HG03442 (cell line): Measurements from ENCODE around the gene AFAP1L2.

Experiments used
- ATAC-seq: cut with Tn5 transposase; IDR thresholded peaks from one replicate; pipeline ENCODE4 v1.9.1; 2021; ENCODE audit warnings: mild to moderate bottlenecking, moderate library complexity; ENCODE audit not compliant: unreplicated experiment

AFAP1L2 gene

DNA sequence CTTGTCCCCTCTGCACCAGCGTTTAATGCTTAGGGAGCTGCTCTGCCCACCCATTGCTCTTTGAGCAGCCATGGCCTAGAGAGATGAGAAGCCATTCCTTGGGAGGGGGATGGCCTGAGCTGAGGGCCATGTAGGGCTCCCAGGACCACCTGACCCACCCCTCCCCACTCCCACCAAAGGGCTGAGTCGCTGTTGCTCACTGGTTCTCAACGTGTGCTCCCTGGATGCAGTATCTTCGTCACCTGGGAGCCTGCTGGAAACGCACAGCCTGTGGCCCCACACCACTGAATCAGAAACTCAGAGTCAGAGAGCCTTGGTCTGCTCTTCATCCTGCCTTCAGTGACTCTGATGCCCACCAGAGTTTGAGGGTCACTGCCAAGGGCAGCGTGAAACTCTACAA lies 128.2 kb downstream of the AFAP1L2 start:
- ATAC-seq, result no peak

DNA sequence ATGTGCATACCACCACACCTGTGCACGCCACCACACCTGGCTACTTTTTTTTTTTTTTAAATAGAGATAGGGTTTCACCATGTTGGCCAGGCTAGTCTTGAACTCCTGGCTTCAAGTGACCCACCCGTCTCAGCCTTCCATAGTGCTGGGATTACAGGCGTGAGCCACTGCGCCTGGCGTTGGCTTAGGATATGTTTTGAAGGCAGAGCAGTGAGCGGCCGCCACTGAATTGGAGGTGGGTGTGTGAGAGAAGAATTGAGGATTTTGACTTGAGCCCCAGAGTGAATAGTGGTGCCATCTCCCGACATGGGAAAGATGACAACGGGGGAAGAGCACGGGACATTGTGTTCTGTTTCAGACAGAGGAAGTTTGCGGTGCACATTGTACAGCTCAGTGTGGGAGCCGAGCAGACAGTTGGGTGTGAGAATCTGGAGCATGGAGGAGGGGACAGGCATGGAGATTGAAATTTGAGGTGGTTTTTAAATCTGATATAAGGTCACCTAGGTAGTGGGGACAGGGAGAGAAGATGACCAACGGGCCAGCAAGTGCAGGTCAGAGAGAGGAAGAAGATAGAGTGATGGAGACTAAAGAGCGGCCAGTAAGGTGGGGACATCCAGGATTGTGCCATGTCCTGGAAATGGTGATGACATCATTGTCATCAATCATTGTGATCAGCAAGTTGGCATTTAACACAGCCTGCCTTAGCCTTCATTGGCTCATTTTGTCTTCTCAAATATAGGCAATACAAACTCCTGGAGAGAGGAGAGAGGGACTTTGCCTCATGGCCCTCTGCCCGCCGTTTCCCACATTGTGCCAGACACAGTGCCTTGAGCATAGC lies 129.5 kb downstream of the AFAP1L2 start:
- no peak for ATAC-seq

DNA sequence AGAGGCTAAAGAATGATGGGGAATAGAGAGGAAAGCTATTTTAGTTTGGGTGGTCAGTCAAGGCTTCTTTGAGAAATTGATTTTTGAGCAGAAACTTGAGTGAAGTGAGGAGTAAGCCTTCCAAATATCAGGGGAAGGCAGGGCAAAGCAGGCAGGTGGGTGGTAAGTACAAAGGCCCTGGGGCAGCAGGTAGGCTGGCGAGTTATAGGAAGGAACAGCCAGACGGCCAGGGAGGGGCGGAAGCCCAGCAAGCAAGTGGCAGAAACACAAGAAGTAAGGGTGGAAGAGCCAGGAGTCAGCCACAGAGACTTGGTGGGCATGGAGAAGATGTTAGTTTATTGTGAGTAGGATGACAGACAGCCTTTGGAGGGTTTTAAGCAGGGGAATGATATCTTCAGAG lies 130.4 kb downstream of the AFAP1L2 start:
- ATAC-seq, result no peak

DNA sequence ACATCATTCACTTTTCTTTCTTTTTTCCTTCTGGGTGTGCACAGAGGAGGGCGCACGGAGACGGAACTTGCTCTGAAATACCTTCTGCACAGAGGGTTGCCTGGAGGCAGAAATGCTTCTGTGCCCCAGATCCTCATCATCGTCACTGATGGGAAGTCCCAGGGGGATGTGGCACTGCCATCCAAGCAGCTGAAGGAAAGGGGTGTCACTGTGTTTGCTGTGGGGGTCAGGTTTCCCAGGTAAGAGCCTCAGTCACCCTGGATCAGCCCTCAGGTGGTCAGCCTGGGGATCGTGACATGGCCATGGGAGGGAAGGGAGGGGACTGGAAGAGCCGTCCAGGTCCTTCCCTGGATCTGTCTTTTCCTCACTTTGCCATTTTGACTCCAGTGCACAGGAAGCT lies 131.6 kb downstream of the AFAP1L2 start:
- ATAC-seq, result no peak

DNA sequence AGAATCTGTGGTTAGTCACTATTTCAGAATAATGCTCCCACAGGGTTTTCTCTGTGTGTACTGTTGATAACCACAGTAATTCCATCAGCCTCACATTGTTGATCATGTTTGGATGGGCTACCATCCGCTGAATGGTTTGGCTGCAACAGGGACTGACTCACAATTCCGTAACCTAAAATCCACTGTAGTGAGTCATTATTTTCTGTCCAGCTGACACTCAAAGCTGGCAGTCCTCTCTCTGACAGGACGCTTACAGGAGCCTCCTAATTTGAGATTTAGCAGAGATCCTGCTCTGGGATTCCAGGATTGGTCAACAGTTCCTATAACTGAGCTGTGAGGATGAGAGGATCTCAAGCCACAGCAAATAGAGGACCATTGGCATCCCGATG lies 132.5 kb downstream of the AFAP1L2 start:
- no peak for ATAC-seq

DNA sequence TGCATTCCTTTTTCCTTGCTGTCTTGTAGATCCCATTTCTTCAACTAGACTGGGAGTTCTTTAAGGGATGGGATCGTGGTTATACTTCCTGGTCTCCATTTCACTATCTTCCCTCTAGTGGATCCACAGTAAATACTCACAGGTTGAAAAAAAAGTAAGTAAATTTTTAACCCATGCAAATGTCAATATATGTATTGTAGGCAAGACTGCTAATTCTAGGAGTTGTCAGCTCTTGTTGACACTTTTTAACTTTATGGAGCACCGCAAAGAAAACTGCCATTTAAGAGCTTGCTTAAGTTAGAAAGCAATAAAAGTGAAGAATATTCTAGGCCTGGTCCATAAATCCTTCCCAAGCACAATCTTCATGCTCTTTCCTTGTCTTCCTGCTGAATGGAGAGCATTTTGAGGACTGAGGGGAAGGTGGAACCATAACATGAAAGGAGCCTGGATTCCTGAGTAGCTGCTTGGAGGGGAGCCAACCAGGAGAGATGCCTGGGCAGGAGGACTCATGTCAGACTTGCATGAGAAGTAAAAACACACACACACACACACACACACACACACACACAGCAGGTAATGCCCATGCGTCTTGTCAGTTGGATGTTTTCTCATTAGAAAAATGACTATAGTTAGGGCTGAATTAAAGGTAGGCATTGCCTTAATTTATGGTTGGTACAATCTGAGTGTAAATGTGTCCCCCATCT lies 133.1 kb downstream of the AFAP1L2 start:
- ATAC-seq, result no peak

DNA sequence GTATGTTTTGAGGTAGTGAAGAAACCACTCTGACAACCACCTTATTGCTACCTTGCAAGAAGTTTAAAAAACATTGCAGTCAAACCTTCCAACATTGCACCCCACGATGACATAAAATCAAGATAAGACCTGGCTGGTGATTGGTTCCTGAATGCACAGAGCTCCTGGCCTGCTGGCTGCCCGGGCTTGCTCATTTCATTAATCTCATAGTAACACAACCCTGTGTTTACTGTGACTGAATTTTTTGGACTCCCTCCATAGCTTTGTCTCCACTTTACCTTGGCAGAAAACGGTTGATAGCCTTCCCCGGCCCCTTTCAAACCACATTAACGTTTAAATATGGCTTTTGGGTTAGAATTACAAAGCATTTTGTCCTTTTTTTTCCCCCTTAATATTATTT lies 137.8 kb downstream of the AFAP1L2 start:
- no peak for ATAC-seq

DNA sequence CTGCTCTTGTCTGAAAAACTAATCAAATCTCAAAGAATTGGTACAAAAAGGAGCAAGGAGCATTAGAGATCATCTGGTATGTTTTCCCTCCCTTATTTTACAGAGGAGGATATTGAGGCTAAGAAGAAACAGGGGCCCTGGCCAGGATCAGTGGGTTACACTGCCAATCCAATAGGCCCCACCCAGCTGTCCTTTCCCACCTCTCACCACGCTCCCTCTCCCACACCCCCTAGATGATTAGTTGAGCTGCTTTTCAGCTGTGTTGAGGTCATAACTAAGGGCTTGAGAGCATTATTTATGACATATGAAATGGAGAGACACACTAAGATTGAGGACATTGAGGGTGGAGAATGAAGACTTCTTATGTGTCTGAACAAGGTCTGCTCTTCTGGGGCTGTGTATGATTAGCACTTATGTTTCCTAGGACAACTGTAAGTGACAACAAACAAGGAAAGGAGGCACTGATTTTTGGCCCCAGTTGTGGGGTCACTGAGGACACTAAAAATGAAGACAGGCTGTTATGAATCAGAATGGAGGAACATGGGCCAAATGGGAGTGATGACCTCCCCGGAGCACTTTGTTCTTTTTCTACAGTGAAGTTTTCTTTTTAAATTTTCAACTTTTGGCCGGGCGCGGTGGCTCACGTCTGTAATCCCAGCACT lies 138.8 kb downstream of the AFAP1L2 start:
- ATAC-seq, result no peak

DNA sequence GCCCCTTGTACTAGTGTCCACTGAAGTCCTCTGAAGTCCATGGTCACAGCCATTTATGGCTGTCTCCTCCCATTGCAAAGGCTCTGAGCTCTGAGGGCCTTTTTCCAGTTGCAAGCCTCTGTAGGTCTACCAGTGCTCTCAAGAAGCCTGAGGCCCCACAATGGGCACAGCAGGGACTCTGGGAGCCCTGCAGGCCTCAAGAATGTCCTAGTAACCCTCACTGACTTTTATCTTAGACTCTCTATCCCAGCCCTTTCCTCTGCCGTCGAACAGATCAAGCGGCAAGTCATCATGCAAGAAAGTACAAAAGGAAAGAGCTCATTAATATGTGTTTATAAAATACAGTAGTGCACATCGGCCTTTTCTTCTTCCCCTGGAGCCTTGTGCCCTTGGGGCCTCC lies 141.8 kb downstream of the AFAP1L2 start:
- ATAC-seq, result no peak

DNA sequence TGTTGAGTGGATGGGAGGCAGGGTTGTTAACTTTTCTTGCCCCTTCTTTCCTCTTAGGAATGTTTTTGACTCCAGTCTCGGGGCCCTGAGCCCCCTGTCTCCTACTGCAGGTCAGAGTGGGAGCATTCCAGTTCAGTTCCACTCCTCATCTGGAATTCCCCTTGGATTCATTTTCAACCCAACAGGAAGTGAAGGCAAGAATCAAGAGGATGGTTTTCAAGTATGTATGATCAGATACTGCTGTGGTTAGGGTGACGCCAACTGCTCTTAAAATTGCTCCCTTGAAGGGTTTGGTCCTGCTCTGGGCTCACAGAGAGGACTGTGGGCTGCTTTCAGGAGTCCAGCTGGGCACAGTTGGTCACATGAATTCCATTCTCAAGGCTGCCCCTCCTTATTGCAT lies 143.2 kb downstream of the AFAP1L2 start:
- peak; percentile 59 for ATAC-seq

DNA sequence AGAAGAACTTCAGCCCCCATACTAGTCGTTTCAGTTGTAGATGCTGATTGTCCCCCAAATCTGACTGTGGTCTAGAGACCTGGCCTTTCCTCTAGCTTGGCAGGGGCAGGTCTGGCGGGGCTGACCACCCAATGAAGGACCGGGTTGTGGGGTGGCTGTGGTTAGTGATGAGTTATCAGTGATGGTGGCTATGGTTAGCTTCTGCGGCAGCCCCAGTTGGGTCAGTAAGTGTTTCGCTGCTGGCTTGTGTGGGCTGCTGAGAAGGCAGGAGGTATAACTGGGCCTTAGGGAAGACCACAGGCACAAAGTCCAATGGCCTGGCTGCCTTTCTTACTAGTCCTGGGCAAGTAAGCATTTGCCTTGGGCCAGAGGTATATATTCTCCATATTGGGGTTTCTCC lies 143.9 kb downstream of the AFAP1L2 start:
- no peak for ATAC-seq

DNA sequence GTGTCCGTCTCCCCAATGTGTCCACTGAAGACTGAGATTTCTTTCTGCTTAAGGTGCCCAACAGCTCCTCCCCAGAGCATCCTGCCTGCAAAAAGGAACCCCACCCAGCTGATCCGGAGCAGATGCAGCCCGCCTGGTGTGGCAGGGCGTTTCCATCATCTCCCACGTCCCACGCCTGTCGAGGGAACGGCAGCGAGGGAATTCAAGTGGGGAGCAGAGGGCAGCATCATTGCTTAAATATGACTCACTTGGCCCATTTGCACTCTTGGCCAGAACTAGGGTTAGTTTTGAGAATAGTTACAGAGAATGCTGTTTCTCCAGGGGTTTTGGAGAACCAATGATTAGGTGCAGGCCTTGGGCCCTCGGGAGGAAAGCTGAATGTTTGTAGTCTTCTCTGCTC lies 144.5 kb downstream of the AFAP1L2 start:
- no peak for ATAC-seq

DNA sequence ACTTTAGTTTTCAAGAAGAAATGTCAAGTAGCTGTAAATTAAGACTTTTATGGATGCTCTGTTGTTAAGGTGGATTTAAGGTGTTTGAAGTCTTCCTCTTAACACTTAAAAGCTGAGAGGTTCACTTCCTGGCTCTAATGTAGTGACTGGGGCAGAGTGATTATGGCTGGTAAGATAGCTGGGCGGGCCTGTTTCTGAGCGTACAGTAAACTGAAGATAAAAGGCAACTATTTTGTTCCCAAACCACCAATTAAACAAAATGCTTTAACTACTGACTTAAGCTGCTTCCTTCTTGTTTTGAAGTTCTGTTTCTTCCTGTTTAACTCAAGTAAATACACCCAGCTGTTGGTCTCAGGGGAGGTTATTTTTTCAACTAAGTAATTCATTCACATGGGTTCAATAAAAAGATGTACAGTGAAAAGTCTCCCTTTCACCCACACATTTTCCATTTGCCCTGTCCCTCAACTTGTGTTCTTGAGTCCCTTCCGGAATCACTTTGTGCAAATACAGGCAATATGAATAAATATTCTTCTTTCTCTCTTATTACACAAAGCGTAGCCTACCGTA lies 145.9 kb downstream of the AFAP1L2 start:
- ATAC-seq, result no peak

DNA sequence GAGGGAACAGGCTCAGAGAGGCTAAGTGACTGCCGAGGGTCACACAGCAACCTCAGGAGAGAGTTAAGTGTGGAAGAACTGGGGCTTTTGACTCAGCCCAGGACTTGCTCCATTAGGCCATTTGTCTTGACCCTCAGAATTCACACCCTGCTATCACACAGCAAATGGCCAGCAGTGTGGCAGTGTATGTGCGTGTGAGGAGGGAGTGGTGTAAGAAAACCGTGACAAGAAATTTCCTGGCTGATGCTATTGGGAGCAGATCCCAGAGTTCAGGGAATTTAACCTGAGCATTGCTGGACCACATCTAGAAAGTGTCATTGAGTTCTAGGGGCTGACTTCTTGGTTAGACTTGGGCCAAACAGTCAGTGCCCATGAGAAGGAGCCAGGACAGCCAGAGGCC lies 146.8 kb downstream of the AFAP1L2 start:
- no peak for ATAC-seq

DNA sequence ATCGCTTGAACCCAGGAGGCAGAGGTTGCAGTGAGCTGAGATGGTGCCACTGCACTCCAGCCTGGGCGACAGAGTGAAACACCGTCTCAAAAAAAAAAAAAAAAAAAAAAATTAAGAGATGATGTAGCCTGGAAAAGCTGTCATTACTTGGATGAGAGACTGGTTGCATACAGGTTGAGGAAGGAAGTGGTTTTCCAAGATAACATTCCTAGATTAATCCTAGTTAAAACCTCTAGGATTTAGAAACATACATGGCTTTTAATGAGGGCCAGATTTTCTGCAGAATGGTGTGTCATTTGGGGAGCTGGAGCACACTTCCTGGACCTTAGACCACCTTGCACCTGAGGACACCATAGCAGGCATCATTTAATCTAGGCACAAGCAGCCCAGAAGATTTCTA lies 147.5 kb downstream of the AFAP1L2 start:
- no peak for ATAC-seq

DNA sequence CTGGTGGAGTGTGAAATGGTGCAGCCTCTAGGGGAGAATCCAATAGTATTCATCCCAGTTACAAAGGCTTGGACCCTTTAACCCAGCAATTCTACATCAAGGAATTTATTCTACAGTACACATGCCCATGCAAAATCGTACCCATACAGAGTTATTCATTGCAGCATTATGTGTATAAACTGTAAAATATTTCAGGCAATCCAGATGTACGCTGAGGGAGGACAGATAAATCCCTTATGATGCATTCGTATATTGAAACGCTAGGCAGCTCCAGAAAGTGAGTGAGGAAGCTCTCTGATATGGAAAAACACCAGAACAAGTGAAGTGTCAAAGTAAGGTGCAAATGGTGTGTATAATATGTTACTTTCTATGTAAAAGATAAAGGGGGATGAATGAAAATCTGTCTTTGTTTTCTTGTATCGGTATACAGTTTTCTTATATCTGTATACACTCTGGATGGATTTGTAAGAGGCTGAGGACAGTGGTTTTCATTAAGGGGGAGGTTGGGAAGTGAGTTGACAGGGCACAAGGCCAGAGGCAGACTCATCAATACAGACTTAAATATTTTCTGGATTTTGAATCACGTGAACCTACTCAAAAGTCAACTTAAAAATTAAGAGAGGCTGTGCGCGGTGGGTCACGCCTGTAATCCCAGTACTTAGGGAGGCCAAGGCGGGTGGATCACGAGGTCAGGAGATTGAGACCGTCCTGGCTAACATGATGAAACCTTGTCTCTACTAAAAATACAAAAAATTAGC lies 148.1 kb downstream of the AFAP1L2 start:
- no peak for ATAC-seq

DNA sequence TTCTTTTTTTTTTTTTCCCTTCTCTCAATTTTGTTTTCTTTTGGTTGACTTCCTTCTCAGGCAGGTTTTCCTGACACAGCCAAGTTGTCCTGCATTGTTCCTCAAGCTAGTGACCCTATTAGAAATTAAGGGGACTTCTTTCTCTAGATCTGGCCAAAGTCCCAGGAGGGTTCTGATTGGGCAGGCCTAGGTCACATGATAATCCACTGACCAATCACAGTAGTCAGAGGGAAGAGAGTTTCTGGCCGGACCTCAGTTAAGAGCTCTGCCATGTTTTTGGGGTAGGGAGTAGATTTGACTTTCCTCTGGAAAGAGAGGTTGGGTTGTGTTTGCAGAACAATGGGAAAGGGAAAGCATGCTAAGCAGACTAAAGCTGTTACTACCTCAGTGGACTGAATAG lies 149.1 kb downstream of the AFAP1L2 start:
- no peak for ATAC-seq

DNA sequence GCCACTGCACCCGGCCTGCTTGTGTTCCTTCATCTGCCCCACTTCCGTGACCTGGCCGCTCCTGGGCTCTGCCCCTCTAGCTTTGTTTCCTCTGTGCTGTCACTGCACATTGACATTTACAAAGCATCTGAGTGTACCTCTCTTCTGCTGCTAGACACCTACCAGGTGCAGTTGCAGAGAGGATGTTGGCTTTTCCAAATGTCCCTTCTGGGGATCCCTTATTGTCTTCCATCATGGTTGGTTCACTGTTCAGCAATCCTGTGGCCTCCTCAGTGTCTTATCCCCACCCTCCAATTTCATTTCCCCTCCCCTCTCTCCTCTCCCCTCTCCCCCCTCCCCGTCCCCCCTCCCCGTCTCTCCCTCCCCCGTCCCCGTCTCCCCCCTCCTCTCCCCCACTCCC lies 151.4 kb downstream of the AFAP1L2 start:
- ATAC-seq, result no peak

DNA sequence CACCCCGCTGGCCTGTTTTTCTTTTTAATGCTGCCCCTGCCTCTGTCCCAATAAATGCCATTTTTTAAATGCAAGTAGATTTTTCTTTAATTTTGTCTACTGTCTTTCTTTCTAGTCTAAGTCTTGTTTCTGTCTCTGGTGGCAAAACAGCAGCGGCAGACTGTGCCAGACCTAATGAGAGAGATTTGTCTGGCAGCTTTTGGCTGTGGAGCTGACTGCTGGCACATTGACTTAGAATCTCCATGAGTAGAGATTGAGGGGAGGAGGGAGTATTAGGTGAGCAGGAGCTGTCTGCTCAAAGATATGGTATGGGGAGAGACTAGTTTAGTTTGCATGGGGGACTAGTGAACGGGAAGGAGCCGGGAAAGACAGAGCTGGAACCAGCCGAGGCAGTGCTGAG lies 152.2 kb downstream of the AFAP1L2 start:
- no peak for ATAC-seq

DNA sequence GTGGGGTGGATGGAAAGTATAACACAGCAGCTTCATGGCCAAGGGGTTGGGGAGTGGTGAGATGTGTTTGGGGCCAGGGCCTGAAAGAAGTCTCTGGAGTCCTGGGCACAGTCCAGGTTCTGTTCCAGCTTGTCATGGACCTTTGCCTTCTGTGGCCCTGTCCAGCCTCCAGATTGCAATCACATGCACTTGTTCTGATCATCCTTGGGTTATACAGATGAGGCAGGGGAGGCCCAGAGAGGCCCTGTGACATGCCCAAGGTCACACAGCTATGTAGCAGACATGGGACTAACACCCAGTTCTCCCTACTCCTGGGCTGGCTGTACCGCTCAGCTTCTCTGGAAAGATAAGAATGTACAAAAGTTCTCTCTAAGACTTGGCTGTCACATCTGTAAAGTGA lies 153.6 kb downstream of the AFAP1L2 start:
- no peak for ATAC-seq

DNA sequence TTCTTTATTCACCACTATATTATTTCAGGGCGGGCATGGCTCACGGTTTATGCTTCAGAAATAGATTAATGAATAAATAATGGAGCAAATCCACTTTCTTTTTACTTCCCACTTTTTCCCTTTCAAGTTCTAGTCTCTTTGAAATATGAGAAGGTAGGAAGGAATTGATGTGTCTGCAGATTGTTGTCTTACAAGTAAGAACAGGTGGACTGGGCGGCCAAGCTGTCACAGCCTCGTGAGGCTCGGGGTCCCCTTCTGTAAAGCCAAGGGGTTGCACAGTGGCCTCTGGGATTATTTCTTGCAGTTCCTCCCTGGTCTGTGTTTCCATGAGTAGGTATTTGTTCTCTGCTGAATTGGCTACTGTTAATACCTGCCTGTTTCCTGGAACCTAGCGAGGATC lies 154.1 kb downstream of the AFAP1L2 start:
- no peak for ATAC-seq
